ENCODE results near the gene LAD1. TPM values are rescaled to one million over a fixed set of nuclear protein-coding genes. Genes with fewer than 3 reads are reported as not detected.

LAD1 gene
- polyA plus RNA-seq, 1 experiment, result 0.04 TPM

- TF ChIP-seq CTCF (IDR thresholded peaks at IDR 0.05; ENCODE audit: low read depth, low read length), result no peak
- Histone ChIP-seq H3K4me3 (ENCODE audit: low read depth, low read length) (no peak overlapping the region), H3K27ac (ENCODE audit: low read depth, low read length) (no peak overlapping the region), H3K9me3 (ENCODE audit: control insufficient read depth, insufficient read depth, low read length) (no peaks in the 10 kb centered on the region), H3K27me3 (ENCODE audit: control insufficient read depth, insufficient read depth, low read length) (peaks cover 43% of the 10 kb centered on the region)
- no peak for DNase-seq (ENCODE audit: low read depth, low spot score)
- ChIA-PET POLR2A (no interaction called here), CTCF (interaction anchor here (1.2 to 6.4 kb wide), 3 partner anchors 10 to 103 kb away, joined by 4 to 89 read pairs (median 66); no protein-coding TSS in a partner anchor)
Observed at GRCh38 chr1:201357636-201358348, 41.3 kb downstream of the LAD1 start.

GRCh38 chr1:201357211-201357610, 41.9 kb downstream of the LAD1 start:
- no peaks in the 10 kb centered on the region for H3K9me3 ChIP-seq (ENCODE audit: control insufficient read depth, insufficient read depth, low read length)
- peaks cover 39% of the 10 kb centered on the region for H3K27me3 ChIP-seq (ENCODE audit: control insufficient read depth, insufficient read depth, low read length)
- H3K4me3 ChIP-seq (ENCODE audit: low read depth, low read length), result no peak overlapping the region
- DNase-seq (ENCODE audit: low read depth, low spot score), result no peak
- H3K27ac ChIP-seq (ENCODE audit: low read depth, low read length), result no peak overlapping the region
- no peak for TF ChIP-seq CTCF (IDR thresholded peaks at IDR 0.05; ENCODE audit: low read depth, low read length)
- POLR2A ChIA-PET, result no interaction called here
- CTCF ChIA-PET, result no interaction called here

GRCh38 chr1:201356701-201357100, 42.4 kb downstream of the LAD1 start:
- no peaks in the 10 kb centered on the region for H3K9me3 ChIP-seq (ENCODE audit: control insufficient read depth, insufficient read depth, low read length)
- H3K4me3 ChIP-seq (ENCODE audit: low read depth, low read length), result no peak overlapping the region
- POLR2A ChIA-PET, result no interaction called here
- CTCF ChIA-PET, result interaction anchor here (0.6 kb wide), 1 partner anchor 190 kb away, joined by 13 read pairs; no protein-coding TSS in a partner anchor
- DNase-seq (ENCODE audit: low read depth, low spot score), result no peak
- H3K27ac ChIP-seq (ENCODE audit: low read depth, low read length), result no peak overlapping the region
- TF ChIP-seq CTCF (IDR thresholded peaks at IDR 0.05; ENCODE audit: low read depth, low read length), result no peak
- H3K27me3 ChIP-seq (ENCODE audit: control insufficient read depth, insufficient read depth, low read length), result peaks cover 40% of the 10 kb centered on the region

GRCh38 chr1:201356236-201356635, 42.9 kb downstream of the LAD1 start:
- TF ChIP-seq CTCF (IDR thresholded peaks at IDR 0.05; ENCODE audit: low read depth, low read length), result no peak
- POLR2A ChIA-PET, result no interaction called here
- Histone ChIP-seq H3K27me3 (ENCODE audit: control insufficient read depth, insufficient read depth, low read length) (peaks cover 42% of the 10 kb centered on the region), H3K4me3 (ENCODE audit: low read depth, low read length) (no peak overlapping the region), H3K27ac (ENCODE audit: low read depth, low read length) (no peak overlapping the region), H3K9me3 (ENCODE audit: control insufficient read depth, insufficient read depth, low read length) (no peaks in the 10 kb centered on the region)
- DNase-seq (ENCODE audit: low read depth, low spot score), result no peak
- CTCF ChIA-PET, result interaction anchor here (0.6 to 1.1 kb wide), 2 partner anchors 157 to 191 kb away, joined by 4 to 13 read pairs; no protein-coding TSS in a partner anchor

DNA sequence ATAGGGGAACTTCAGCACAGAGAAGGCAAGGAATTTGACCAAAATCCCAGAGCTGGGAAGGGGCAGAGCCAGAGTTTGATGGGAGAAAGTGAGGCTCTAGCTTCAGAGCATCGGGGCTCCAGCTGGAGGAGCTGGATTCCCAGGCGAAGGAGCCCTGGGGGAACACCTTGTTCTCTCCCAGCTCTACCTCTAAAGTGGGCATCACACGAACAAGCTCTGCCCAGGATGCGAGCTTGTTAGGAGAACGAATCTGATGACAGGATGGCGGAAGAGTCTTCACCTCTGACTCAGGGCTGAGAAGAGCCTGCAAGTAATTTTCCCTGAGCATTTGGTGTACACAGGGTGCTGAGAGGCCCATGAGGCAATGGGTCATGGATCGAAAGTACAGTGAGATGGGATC, 43.7 kb downstream of the LAD1 start:
- ChIA-PET POLR2A (no interaction called here), CTCF (interaction anchor here (0.5 to 1.1 kb wide), 3 partner anchors 9 to 157 kb away, joined by 3 to 4 read pairs (median 4); no protein-coding TSS in a partner anchor)
- Histone ChIP-seq H3K4me3 (ENCODE audit: low read depth, low read length) (no peak overlapping the region), H3K9me3 (ENCODE audit: control insufficient read depth, insufficient read depth, low read length) (no peaks in the 10 kb centered on the region), H3K27ac (ENCODE audit: low read depth, low read length) (no peak overlapping the region), H3K27me3 (ENCODE audit: control insufficient read depth, insufficient read depth, low read length) (peaks cover 42% of the 10 kb centered on the region)
- DNase-seq (ENCODE audit: low read depth, low spot score), result no peak
- TF ChIP-seq CTCF (IDR thresholded peaks at IDR 0.05; ENCODE audit: low read depth, low read length), result no peak
